ENCODE results near the gene EIF4A3.
"Not testable (repeated sequence)": the region's sequence is repeated elsewhere in the genome, so short reads cannot be mapped to it uniquely, and the experiment has no call there.

Gene EIF4A3

DNA sequence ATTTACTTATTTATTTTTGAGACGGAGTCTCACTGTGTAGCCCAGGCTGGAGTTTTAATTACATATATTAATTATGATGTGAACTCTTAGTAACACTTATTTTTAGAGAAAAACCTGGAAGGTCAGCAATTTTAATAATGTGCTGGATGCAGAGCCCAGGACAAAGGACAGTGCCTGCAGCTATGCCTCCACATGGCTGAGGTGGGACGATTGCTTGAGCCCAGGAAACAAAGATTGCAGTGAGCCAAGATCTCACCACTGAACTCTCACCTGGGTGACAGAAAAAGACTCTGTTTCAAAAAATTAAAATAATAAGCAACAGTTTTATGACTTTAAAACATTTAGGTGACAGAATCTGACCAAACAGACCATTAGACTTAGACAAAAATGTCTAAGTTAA is 11.9 kb upstream of the EIF4A3 start:
- H3K27ac ChIP-seq, result no peak overlapping the region
- no peak overlapping the region for H3K9ac ChIP-seq
- H3K4me3 ChIP-seq (ENCODE audit: low read depth, low read length), result no peak overlapping the region
- H3K36me3 ChIP-seq (ENCODE audit: control insufficient read depth, insufficient read depth, low read length), result no peaks in the 10 kb centered on the region
- no peak overlapping the region for H3K4me2 ChIP-seq (ENCODE audit: low read length)
- H3K27me3 ChIP-seq (ENCODE audit: control insufficient read depth, insufficient read depth, low read length), result no peaks in the 10 kb centered on the region
- H3K4me1 ChIP-seq, result no peaks in the 10 kb centered on the region
- H3K79me2 ChIP-seq, result no peaks in the 10 kb centered on the region
- H3K9me3 ChIP-seq (ENCODE audit: control insufficient read depth, low read length), result no peaks in the 10 kb centered on the region
- TF ChIP-seq, protein P1, sequence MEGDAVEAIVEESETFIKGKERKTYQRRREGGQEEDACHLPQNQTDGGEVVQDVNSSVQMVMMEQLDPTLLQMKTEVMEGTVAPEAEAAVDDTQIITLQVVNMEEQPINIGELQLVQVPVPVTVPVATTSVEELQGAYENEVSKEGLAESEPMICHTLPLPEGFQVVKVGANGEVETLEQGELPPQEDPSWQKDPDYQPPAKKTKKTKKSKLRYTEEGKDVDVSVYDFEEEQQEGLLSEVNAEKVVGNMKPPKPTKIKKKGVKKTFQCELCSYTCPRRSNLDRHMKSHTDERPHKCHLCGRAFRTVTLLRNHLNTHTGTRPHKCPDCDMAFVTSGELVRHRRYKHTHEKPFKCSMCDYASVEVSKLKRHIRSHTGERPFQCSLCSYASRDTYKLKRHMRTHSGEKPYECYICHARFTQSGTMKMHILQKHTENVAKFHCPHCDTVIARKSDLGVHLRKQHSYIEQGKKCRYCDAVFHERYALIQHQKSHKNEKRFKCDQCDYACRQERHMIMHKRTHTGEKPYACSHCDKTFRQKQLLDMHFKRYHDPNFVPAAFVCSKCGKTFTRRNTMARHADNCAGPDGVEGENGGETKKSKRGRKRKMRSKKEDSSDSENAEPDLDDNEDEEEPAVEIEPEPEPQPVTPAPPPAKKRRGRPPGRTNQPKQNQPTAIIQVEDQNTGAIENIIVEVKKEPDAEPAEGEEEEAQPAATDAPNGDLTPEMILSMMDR (IDR thresholded peaks at IDR 0.05), result no peak
- H2AFZ ChIP-seq, result no peak overlapping the region

DNA sequence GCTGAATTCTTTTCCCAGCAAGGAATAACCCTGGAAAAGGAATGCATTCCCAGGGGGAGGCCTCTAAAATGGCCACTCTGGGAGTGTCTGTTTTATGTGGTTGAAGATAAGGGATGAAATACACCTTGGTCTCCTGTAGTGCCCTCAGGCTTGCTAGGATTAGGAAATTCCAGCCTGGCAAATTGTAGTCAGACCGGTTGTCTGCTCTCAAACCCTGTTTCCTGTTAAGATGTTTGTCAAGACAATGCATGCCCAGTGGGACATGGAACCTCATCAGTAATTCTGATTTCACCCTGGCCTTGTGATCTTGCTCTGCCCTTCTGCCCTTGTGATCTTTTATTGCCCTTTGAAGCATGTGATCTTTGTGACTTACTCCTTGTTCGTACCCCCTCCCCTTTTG is 8.7 kb upstream of the EIF4A3 start:
- not testable (repeated sequence) for H3K4me2 ChIP-seq (ENCODE audit: low read length); H3K4me1 ChIP-seq; H3K9ac ChIP-seq; H3K27me3 ChIP-seq (ENCODE audit: control insufficient read depth, insufficient read depth, low read length); H3K9me3 ChIP-seq (ENCODE audit: control insufficient read depth, low read length); H3K36me3 ChIP-seq (ENCODE audit: control insufficient read depth, insufficient read depth, low read length); H3K27ac ChIP-seq; H2AFZ ChIP-seq; H3K4me3 ChIP-seq (ENCODE audit: low read depth, low read length); H3K79me2 ChIP-seq

DNA sequence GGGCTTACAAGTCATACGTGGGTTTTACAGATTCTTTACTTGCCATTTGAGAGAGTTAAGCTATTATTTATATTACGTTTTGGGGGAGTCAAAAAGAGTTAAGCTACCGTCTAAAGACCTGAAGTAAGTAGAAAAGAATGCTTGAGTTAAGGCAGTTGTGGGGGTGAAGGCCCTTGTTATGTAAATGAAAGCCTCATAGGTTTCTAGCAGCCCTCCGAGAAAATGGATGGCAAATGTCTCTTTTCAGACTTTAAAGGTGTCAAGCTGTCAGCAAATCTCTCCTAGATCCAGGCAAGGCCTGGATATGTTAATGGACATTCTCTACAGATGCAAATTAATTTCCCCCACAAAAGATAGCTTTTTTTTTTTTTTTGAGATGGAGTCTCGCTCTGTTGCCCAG is 7.2 kb upstream of the EIF4A3 start:
- Histone ChIP-seq H3K27ac (no peak overlapping the region), H3K79me2 (no peaks in the 10 kb centered on the region), H3K4me1 (no peaks in the 10 kb centered on the region), H2AFZ (no peak overlapping the region), H3K4me2 (ENCODE audit: low read length) (no peak overlapping the region), H3K4me3 (ENCODE audit: low read depth, low read length) (no peak overlapping the region), H3K36me3 (ENCODE audit: control insufficient read depth, insufficient read depth, low read length) (no peaks in the 10 kb centered on the region), H3K9me3 (ENCODE audit: control insufficient read depth, low read length) (no peaks in the 10 kb centered on the region), H3K9ac (no peak overlapping the region), H3K27me3 (ENCODE audit: control insufficient read depth, insufficient read depth, low read length) (no peaks in the 10 kb centered on the region)
- TF ChIP-seq, protein P1 (IDR thresholded peaks at IDR 0.05), result no peak

DNA sequence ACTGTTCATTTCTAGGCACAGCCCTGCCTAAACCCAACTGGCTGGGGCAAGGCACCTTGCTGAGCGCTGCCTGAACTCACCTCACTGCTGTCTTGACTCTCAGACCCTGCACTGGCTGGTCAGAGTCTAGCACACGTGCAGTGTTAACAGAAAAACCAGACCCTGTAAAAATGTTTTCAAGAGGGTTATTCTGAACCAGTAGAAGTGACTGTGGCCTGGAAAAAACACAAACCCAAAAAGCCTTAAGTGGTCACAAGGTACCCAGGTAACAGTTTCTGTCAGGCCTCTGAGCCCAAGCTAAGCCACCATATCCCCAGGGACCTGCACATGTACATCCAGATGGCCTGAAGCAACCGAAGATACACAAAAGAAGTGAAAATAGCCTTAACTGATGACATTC is 6.1 kb upstream of the EIF4A3 start:
- no peaks in the 10 kb centered on the region for H3K9me3 ChIP-seq (ENCODE audit: control insufficient read depth, low read length)

DNA sequence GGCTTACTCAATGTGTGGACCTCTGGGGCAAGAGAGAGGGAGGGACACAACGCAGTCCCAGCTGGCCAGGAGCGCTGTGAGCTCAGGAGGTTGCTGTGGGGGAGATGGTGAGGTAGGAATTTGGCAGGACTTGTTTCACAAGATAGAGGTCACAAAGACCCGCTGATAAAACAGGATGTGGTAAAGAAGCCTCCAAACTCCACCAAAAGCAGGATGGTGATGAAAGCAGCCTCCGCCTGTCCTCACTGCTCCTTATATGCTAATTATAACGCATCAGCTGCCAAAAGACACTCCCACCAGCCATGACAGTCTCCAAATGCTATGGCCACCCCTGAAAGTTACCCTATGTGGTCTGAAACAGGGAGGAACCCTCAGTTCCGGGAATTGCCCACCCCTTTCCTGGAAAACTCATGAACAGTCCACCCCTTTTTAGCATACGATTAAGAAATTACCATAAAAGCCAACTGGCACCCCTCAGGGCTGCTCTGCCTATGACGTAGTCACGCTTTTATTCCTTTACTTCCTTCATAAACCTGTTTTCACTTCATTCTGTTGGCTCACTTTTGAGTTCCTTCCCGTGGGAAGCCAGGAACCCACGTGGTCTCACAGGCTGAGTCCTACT is 5.3 kb upstream of the EIF4A3 start:
- H3K4me2 ChIP-seq (ENCODE audit: low read length), result no peak overlapping the region
- TF ChIP-seq, protein P1 (IDR thresholded peaks at IDR 0.05), result no peak
- H3K36me3 ChIP-seq (ENCODE audit: control insufficient read depth, insufficient read depth, low read length), result no peaks in the 10 kb centered on the region
- H2AFZ ChIP-seq, result no peak overlapping the region
- H3K27ac ChIP-seq, result no peak overlapping the region
- no peaks in the 10 kb centered on the region for H3K79me2 ChIP-seq
- H3K4me1 ChIP-seq, result no peaks in the 10 kb centered on the region
- H3K9me3 ChIP-seq (ENCODE audit: control insufficient read depth, low read length), result no peaks in the 10 kb centered on the region
- H3K9ac ChIP-seq, result no peak overlapping the region
- H3K27me3 ChIP-seq (ENCODE audit: control insufficient read depth, insufficient read depth, low read length), result no peaks in the 10 kb centered on the region
- H3K4me3 ChIP-seq (ENCODE audit: low read depth, low read length), result no peak overlapping the region

More for the DNA sequence above, 6.1 kb upstream of the EIF4A3 start:
- no peaks in the 10 kb centered on the region for H3K4me1 ChIP-seq
- H3K4me3 ChIP-seq (ENCODE audit: low read depth, low read length), result no peak overlapping the region
- TF ChIP-seq, protein P1 (IDR thresholded peaks at IDR 0.05), result no peak
- H3K4me2 ChIP-seq (ENCODE audit: low read length), result no peak overlapping the region
- no peaks in the 10 kb centered on the region for H3K79me2 ChIP-seq
- H3K36me3 ChIP-seq (ENCODE audit: control insufficient read depth, insufficient read depth, low read length), result no peaks in the 10 kb centered on the region
- no peak overlapping the region for H3K9ac ChIP-seq
- H3K27me3 ChIP-seq (ENCODE audit: control insufficient read depth, insufficient read depth, low read length), result no peaks in the 10 kb centered on the region
- H2AFZ ChIP-seq, result no peak overlapping the region
- no peak overlapping the region for H3K27ac ChIP-seq
